Vagina (tissue), 2 donors: ENCODE results near the gene CYYR1.

Source experiments
- CTCF ChIP-seq, 3 experiments: fragments of 450-650 bp in 2 of 3; fragments of 200-600 bp in 1 of 3; sonication (generic) in 1 of 3; IDR thresholded peaks; one replicate each; pipeline ENCODE4 v1.5.1; 2017 to 2019; ENCODE audit warnings: antibody characterized with exemption in 3 of 3, mild to moderate bottlenecking in 2 of 3, moderate library complexity in 2 of 3
- POLR2A ChIP-seq, 2 donors: fragments of 450-650 bp; IDR thresholded peaks; one replicate each; pipeline ENCODE4 v1.6.1; 2017; ENCODE audit warnings: antibody characterized with exemption in 2 of 2, mild to moderate bottlenecking in 2 of 2, moderate library complexity in 2 of 2
- POLR2AphosphoS5 ChIP-seq, 2 donors: sonication (generic); formaldehyde crosslinking; IDR thresholded peaks; one replicate each; pipeline ENCODE4 v1.9.0; 2017; ENCODE audit warnings: antibody characterized with exemption in 2 of 2, mild to moderate bottlenecking in 2 of 2, low read depth in 1 of 2; ENCODE audit not compliant: insufficient read depth in 1 of 2

- TF ChIP-seq POLR2AphosphoS5 (IDR thresholded peaks at IDR 0.05; ENCODE audit: insufficient read depth in 1 of 2, low read depth in 1 of 2): no peak
- no peak for TF ChIP-seq CTCF (IDR thresholded peaks at IDR 0.05)
- no peak for TF ChIP-seq POLR2A (IDR thresholded peaks at IDR 0.05)
Measured at GRCh38 chr21:26554365-26554764, 18.7 kb downstream of the CYYR1 start.
